HepG2 (cell line): ENCODE data around the gene NUP85. TPM values are rescaled to one million over a fixed set of nuclear protein-coding genes. Genes with fewer than 3 reads are reported as not detected.

Experiments used
- ARID4A ChIP-seq: sonication (generic); formaldehyde crosslinking; IDR thresholded peaks from 2 replicates; pipeline ENCODE4 v1.5.0; 2020; ENCODE audit warnings: mild to moderate bottlenecking, missing genetic modification reagents, borderline replicate concordance
- DPF2 ChIP-seq: sonication (generic); formaldehyde crosslinking; IDR thresholded peaks from 2 replicates; pipeline ENCODE4 v1.4.0; 2020; ENCODE audit warnings: mild to moderate bottlenecking, low read depth, missing genetic modification reagents, borderline replicate concordance
- EHMT2 ChIP-seq: fragments of 200-600 bp; sonication (generic); IDR thresholded peaks from 2 replicates; pipeline ENCODE4 v1.7.0; 2017; ENCODE audit warnings: antibody characterized with exemption, low read depth, low read length, borderline replicate concordance
- FOSL2 ChIP-seq: sonication (generic); formaldehyde crosslinking; IDR thresholded peaks from 2 replicates; pipeline ENCODE4 v1.4.0; 2020; ENCODE audit warnings: missing genetic modification reagents
- HOXA9 ChIP-seq: sonication (generic); formaldehyde crosslinking; IDR thresholded peaks from 2 replicates; pipeline ENCODE4 v1.8.1; 2022; ENCODE audit warnings: missing genetic modification reagents, mild to moderate bottlenecking, moderate library complexity, borderline replicate concordance
- ISX ChIP-seq: sonication (generic); formaldehyde crosslinking; conservative IDR thresholded peaks from 2 replicates; pipeline ENCODE4 v1.5.0; 2020; ENCODE audit warnings: missing genetic modification reagents
- NKX3-1 ChIP-seq: sonication (generic); formaldehyde crosslinking; IDR thresholded peaks from 2 replicates; pipeline ENCODE4 v1.5.0; 2020; ENCODE audit warnings: missing genetic modification reagents
- REST ChIP-seq, 2 experiments: IDR thresholded peaks; 2 replicates each; pipeline ENCODE4 v1.6.1; 2011 to 2012; ENCODE audit warnings: low read length in 2 of 2, borderline replicate concordance in 1 of 2, low read depth in 1 of 2, mild to moderate bottlenecking in 1 of 2, moderate library complexity in 1 of 2
- SMARCC2 ChIP-seq: fragments of 450-650 bp; IDR thresholded peaks from 2 replicates; pipeline ENCODE4 v1.6.1; 2017; ENCODE audit warnings: antibody characterized with exemption, mild to moderate bottlenecking
- SRSF4 ChIP-seq: fragments of 200-400 bp; formaldehyde crosslinking; IDR thresholded peaks from one replicate; pipeline ENCODE4 v1.6.1; 2018; ENCODE audit warnings: mild to moderate bottlenecking, low read depth, low read length, moderate library complexity; ENCODE audit not compliant: poor library complexity, severe bottlenecking
- THAP11 ChIP-seq: IDR thresholded peaks from 2 replicates; pipeline ENCODE4 v1.6.1; 2016; ENCODE audit warnings: missing biosample characterization, missing genetic modification reagents
- U2AF1 ChIP-seq: fragments of 200-400 bp; formaldehyde crosslinking; optimal IDR thresholded peaks from 2 replicates; pipeline ENCODE3; 2017; ENCODE audit warnings: mild to moderate bottlenecking, low read depth, low read length
- ZNF44 ChIP-seq: sonication (generic); formaldehyde crosslinking; IDR thresholded peaks from 2 replicates; pipeline ENCODE4 v1.5.1; 2020; ENCODE audit warnings: mild to moderate bottlenecking, missing genetic modification reagents
- ZNF510 ChIP-seq: sonication (generic); formaldehyde crosslinking; IDR thresholded peaks from 2 replicates; pipeline ENCODE4 v1.4.0; 2020; ENCODE audit warnings: low read depth, mild to moderate bottlenecking, missing genetic modification reagents
- ZNF598 ChIP-seq: sonication (generic); formaldehyde crosslinking; IDR thresholded peaks from 2 replicates; pipeline ENCODE4 v1.5.1; 2020; ENCODE audit warnings: mild to moderate bottlenecking, missing genetic modification reagents, borderline replicate concordance
- ZNF816 ChIP-seq: sonication (generic); formaldehyde crosslinking; IDR thresholded peaks from 2 replicates; pipeline ENCODE4 v1.8.0; 2022; ENCODE audit warnings: missing genetic modification reagents, mild to moderate bottlenecking, borderline replicate concordance
- ZNF891 ChIP-seq: sonication (generic); formaldehyde crosslinking; IDR thresholded peaks from 2 replicates; pipeline ENCODE4 v1.5.0; 2020; ENCODE audit warnings: mild to moderate bottlenecking, missing genetic modification reagents
- polyA plus RNA-seq, 8 experiments: library from polyadenylated mRNA; depleted of rRNA in 3 of 8; stranded (reverse) in 7 of 8; unstranded in 1 of 8; fragments of >200 nt; fragmentation: Illumina TruSeq in 4 of 8; extraction: Trizol in 4 of 8; gene quantifications; 2 replicates each; pipeline versions ENCODE4 v1.2.1 to v1.2.3, GENCODE V29; 2011 to 2016; ENCODE audit warnings: low read depth in 4 of 8, missing spikeins in 1 of 8, mixed read lengths in 1 of 8; ENCODE audit not compliant: insufficient read depth in 1 of 8
- total RNA-seq, 5 experiments: library from RNA; depleted of rRNA; stranded (reverse); fragments of >200 nt; fragmentation: Illumina TruSeq; extraction: Trizol; gene quantifications; 2 replicates each; pipeline ENCODE4 v1.2.3, GENCODE V29; 2016; ENCODE audit warnings: low read depth in 1 of 5

NUP85 gene
- total and polyA plus RNA-seq, 2 of the 13 experiments (the other 11 are each of a cell fraction or from before 2014, with no cell fraction given), result 89.1 to 124 TPM

- no peak for TF ChIP-seq HOXA9 (CRISPR knock-in tag)
- TF ChIP-seq ZNF816 (CRISPR knock-in tag), result no peak; the same call in 1 of the 2 replicates
- TF ChIP-seq THAP11 (CRISPR knock-in tag), result peak; percentile 83
- no peak for TF ChIP-seq ISX (CRISPR knock-in tag)
- no peak for TF ChIP-seq ZNF510 (CRISPR knock-in tag)
- TF ChIP-seq SRSF4, result no peak
- no peak; a peak in 1 of 4 replicates for TF ChIP-seq REST (IDR thresholded peaks at IDR 0.05; ENCODE audit: borderline replicate concordance in 1 of 2, low read depth in 1 of 2, low read length in 2 of 2)
- no peak for TF ChIP-seq U2AF1
- TF ChIP-seq ZNF598, result peak; percentile 93; the same call in 1 of the 2 replicates
- TF ChIP-seq ARID4A, result peak; percentile 89
- peak; percentile 78 for TF ChIP-seq DPF2
- TF ChIP-seq SMARCC2, result no peak
- peak; percentile 86 for TF ChIP-seq ZNF44 (CRISPR knock-in tag)
- TF ChIP-seq NKX3-1 (CRISPR knock-in tag), result no peak
- peak; percentile 51 for TF ChIP-seq FOSL2
- no peak for TF ChIP-seq ZNF891 (CRISPR knock-in tag)
- no peak for TF ChIP-seq EHMT2
Observed at GRCh38 chr17:75267411-75268232, 62.1 kb downstream of the NUP85 start (continued).
